Choroid plexus epithelial cell (primary cell): ENCODE measurements around the gene VTCN1.
A peak's percentile ranks its signal among the peaks of the same experiment; 100 is the strongest.

ENCODE experiments used
- DNase-seq: peaks from one replicate; pipeline ENCODE4 v3.0.0-alpha.2; 2010; ENCODE audit warnings: low read depth
- H3K4me3 ChIP-seq: 2 replicates; pipeline ENCODE4 v1.5.1; 2011; ENCODE audit warnings: low read depth, mild to moderate bottlenecking, control low read depth, low read length, moderate library complexity
- TF ChIP-seq, protein P1 (sequence below): conservative IDR thresholded peaks from 2 replicates; pipeline ENCODE4 v1.5.1; 2011; ENCODE audit warnings: low read depth, mild to moderate bottlenecking, control low read depth, inconsistent platforms, low read length, moderate library complexity

Gene VTCN1

DNA sequence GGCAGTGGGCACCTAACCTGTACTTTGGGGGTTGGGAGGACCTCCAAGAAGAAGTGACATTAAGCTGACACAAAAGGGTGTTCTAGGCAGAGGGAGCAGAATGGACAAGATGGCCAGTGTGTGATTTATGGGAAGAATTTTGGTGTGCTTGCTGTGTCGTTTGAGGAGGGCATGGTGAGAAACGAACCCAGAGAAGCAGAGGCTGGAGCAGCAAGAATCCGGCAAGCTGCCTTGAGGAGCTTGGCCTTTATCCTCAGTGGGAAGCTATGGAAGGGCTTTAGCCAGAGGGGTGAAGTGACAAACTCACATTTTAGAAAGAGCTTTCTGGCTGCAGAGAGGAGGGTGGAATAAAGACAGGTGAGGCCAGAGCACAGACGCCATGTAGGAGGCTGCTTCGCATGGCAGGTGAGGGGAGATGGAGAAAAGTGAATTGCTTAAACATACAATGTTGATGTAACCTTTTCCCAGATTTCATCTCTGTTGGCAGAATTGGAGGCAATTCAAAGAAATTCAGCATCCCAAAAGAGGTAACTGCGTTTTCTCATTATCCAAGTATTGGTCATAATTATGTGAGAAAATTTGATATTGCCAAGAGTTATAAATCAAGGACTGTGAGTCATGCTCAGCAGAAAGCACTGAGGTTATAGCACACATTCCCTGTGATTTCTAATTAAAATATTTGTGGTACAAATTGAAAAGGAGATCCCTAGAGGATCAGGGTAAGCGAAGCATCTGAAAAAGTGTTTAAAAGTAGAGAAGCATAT lies 115.7 kb downstream of the VTCN1 start:
- TF ChIP-seq, protein P1, sequence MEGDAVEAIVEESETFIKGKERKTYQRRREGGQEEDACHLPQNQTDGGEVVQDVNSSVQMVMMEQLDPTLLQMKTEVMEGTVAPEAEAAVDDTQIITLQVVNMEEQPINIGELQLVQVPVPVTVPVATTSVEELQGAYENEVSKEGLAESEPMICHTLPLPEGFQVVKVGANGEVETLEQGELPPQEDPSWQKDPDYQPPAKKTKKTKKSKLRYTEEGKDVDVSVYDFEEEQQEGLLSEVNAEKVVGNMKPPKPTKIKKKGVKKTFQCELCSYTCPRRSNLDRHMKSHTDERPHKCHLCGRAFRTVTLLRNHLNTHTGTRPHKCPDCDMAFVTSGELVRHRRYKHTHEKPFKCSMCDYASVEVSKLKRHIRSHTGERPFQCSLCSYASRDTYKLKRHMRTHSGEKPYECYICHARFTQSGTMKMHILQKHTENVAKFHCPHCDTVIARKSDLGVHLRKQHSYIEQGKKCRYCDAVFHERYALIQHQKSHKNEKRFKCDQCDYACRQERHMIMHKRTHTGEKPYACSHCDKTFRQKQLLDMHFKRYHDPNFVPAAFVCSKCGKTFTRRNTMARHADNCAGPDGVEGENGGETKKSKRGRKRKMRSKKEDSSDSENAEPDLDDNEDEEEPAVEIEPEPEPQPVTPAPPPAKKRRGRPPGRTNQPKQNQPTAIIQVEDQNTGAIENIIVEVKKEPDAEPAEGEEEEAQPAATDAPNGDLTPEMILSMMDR: no peak
- DNase-seq: no peak
- no peak overlapping the region for H3K4me3 ChIP-seq

DNA sequence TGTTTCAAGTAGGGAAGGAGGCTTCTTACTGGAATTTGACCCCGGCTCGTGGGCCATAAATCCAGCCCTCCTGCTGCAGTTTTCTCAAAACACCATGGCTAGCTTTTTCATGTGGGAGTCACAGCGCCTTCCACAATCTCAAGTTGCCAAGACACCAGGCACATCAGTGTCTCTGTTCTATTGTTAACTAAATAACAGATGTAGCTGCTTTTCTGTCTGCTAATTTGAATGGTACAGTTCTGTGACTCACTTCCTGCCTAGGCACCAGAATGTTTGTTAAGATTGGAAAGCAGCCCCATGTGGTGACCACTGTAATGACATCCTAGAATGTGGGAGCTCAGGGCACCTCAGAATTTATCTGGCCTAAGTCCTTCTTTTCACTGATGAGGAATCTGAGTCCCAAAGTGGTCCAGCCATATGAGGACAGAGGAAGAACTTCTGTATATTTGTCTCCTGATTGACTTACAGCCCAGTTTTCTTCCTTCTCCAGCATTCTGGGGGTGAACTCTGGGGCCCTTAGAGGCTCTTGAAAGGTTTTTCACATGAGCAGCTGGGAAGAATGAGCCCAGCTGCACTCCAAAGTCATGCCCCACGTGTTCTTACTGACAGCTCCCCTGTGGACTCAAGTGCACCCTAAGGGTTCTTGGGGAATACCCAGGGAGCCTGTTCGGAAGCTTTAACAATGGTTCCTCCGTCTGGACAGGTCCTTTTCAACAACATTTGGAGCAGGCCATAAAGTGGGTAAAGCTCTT lies 116.7 kb downstream of the VTCN1 start:
- TF ChIP-seq, protein P1: peak; percentile 57

More for the DNA sequence above, 116.7 kb downstream of the VTCN1 start:
- H3K4me3 ChIP-seq: no peak overlapping the region
- DNase-seq: peak; percentile 90
